DMS53 treated with DMSO at 0.1 percent for 48 hours (cell line): ENCODE results near the gene GSTA5.
"Not testable (repeated sequence)": the region's sequence is repeated elsewhere in the genome, so short reads cannot be mapped to it uniquely, and the experiment has no call there.

Experiments used
- DNase-seq: peaks from one replicate; lab custom pipeline; 2025; ENCODE audit not compliant: unreplicated experiment; lab: John Stamatoyannopoulos, UW

The GSTA5 gene

GRCh38 chr6:52840763-52841585 is at the start of gene GSTA5:
TSS of gene GSTA5 (minus strand) at chr6:52840813.
- DNase-seq, result no peak

- no peak for DNase-seq
These were observed 49.4 kb upstream of the GSTA5 start for GRCh38 chr6:52890018-52890417.

- DNase-seq, result no peak
These were observed 47.4 kb upstream of the GSTA5 start for GRCh38 chr6:52887910-52888524.

- peak; percentile 82 for DNase-seq
These were observed 41.6 kb upstream of the GSTA5 start for GRCh38 chr6:52881996-52882841.

GRCh38 chr6:52881662-52881995 is 41.0 kb upstream of the GSTA5 start:
- DNase-seq, result no peak

GRCh38 chr6:52877786-52878185 is 37.2 kb upstream of the GSTA5 start:
- no peak for DNase-seq

- DNase-seq, result no peak
These were observed 36.6 kb upstream of the GSTA5 start for GRCh38 chr6:52877168-52877567.

GRCh38 chr6:52876056-52876787 is 35.6 kb upstream of the GSTA5 start:
- DNase-seq, result no peak

GRCh38 chr6:52872031-52872430 is 31.4 kb upstream of the GSTA5 start:
- no peak for DNase-seq

GRCh38 chr6:52871621-52872020 is 31.0 kb upstream of the GSTA5 start:
- DNase-seq, result no peak

- not testable (repeated sequence) for DNase-seq
These were observed 29.9 kb upstream of the GSTA5 start for GRCh38 chr6:52870335-52871091.

- DNase-seq, result not testable (repeated sequence)
These were observed 28.3 kb upstream of the GSTA5 start for GRCh38 chr6:52868899-52869298.

- no peak for DNase-seq
These were observed 27.6 kb upstream of the GSTA5 start for GRCh38 chr6:52868240-52868639.

- DNase-seq, result not testable (repeated sequence)
These were observed 20.5 kb upstream of the GSTA5 start for GRCh38 chr6:52861151-52861550.

- DNase-seq, result no peak
These were observed 17.8 kb upstream of the GSTA5 start for GRCh38 chr6:52858416-52858815.

- peak; percentile 72 for DNase-seq
These were observed 15.5 kb upstream of the GSTA5 start for GRCh38 chr6:52856137-52856536.

- no peak for DNase-seq
These were observed 8.5 kb upstream of the GSTA5 start for GRCh38 chr6:52849137-52849536.

GRCh38 chr6:52846002-52846401 is 5.4 kb upstream of the GSTA5 start:
- no peak for DNase-seq

GRCh38 chr6:52843605-52844004 is 3.0 kb upstream of the GSTA5 start:
- no peak for DNase-seq
